K562 (cell line): ENCODE data around the gene LZTR1. TPM values are rescaled to one million over a fixed set of nuclear protein-coding genes. Genes with fewer than 3 reads are reported as not detected.

Experiments
- ADNP ChIP-seq: fragments of 200-800 bp; sonication (Bioruptor generic); IDR thresholded peaks from 2 replicates; pipeline ENCODE4 v1.6.1; 2016; ENCODE audit warnings: missing genetic modification characterization, missing compliant biosample characterization
- CHCHD3 ChIP-seq: fragments of 250-450 bp; sonication (Bioruptor Pico); IDR thresholded peaks from 2 replicates; pipeline ENCODE4 v2.1.2; 2022; ENCODE audit warnings: mild to moderate bottlenecking
- HDAC6 ChIP-seq: IDR thresholded peaks from 2 replicates; pipeline ENCODE4 v1.6.1; 2012; ENCODE audit warnings: low read depth, mild to moderate bottlenecking, control low read depth, inconsistent platforms, low read length, moderate library complexity
- KAT7 ChIP-seq: sonication (generic); formaldehyde crosslinking; IDR thresholded peaks from 2 replicates; pipeline ENCODE4 v1.8.0; 2022; ENCODE audit warnings: missing genetic modification reagents, mild to moderate bottlenecking, borderline replicate concordance
- KDM2B ChIP-seq: fragments of 250-450 bp; sonication (Bioruptor Pico); IDR thresholded peaks from 2 replicates; pipeline ENCODE4 v1.8.0; 2021; ENCODE audit warnings: mild to moderate bottlenecking, moderate library complexity
- KDM5B ChIP-seq: fragments of 200-600 bp; sonication (generic); IDR thresholded peaks from 2 replicates; pipeline ENCODE4 v1.6.1; 2012; ENCODE audit warnings: low read depth, mild to moderate bottlenecking, moderate library complexity, low read length, control low read depth, inconsistent platforms; ENCODE audit not compliant: insufficient replicate concordance
- LCOR ChIP-seq: sonication (generic); formaldehyde crosslinking; IDR thresholded peaks from 2 replicates; pipeline ENCODE4 v1.8.0; 2022; ENCODE audit warnings: mild to moderate bottlenecking, missing genetic modification reagents
- MAZ ChIP-seq, 2 experiments: fragments of 450-650 bp in 1 of 2; sonication (generic) in 1 of 2; formaldehyde crosslinking; IDR thresholded peaks in 1 of 2; conservative IDR thresholded peaks in 1 of 2; 2 replicates each; pipeline versions ENCODE4 v1.4.0 to v1.5.0; 2020; ENCODE audit warnings: mild to moderate bottlenecking in 1 of 2, missing genetic modification reagents in 1 of 2
- OTX1 ChIP-seq: fragments of 450-650 bp; formaldehyde crosslinking; IDR thresholded peaks from 2 replicates; pipeline ENCODE4 v1.4.0; 2022; ENCODE audit warnings: mild to moderate bottlenecking
- RAD21 ChIP-seq, 2 experiments: fragments of 250-450 bp in 1 of 2; fragments of 450-650 bp in 1 of 2; sonication (Bioruptor Pico) in 1 of 2; formaldehyde crosslinking in 1 of 2; IDR thresholded peaks in 1 of 2; conservative IDR thresholded peaks in 1 of 2; 2 replicates each; pipeline versions ENCODE4 v1.4.0 to v1.8.0; 2020 to 2022; ENCODE audit warnings: mild to moderate bottlenecking in 2 of 2, moderate library complexity in 1 of 2
- SIRT6 ChIP-seq: IDR thresholded peaks from one replicate; pipeline ENCODE4 v1.6.1; 2012; ENCODE audit warnings: low read depth, mild to moderate bottlenecking, control low read depth, inconsistent platforms, low read length, moderate library complexity
- ZBTB7A ChIP-seq: IDR thresholded peaks from 2 replicates; pipeline ENCODE4 v1.6.1; 2011; ENCODE audit warnings: low read depth, mild to moderate bottlenecking, low read length, moderate library complexity, borderline replicate concordance; ENCODE audit not compliant: control insufficient read depth
- ZBTB9 ChIP-seq: fragments of 450-650 bp; formaldehyde crosslinking; IDR thresholded peaks from 2 replicates; pipeline ENCODE4 v1.4.0; 2020; ENCODE audit warnings: mild to moderate bottlenecking, moderate library complexity
- ZNF561 ChIP-seq: fragments of 450-650 bp; formaldehyde crosslinking; conservative IDR thresholded peaks from 2 replicates; pipeline ENCODE4 v1.4.0; 2020; ENCODE audit warnings: mild to moderate bottlenecking, moderate library complexity
- polyA plus RNA-seq, 8 experiments: library from polyadenylated mRNA; depleted of rRNA in 4 of 8; stranded (reverse) in 5 of 8; unstranded in 3 of 8; fragments of >200 nt; fragmentation: Nextera tagmentation in 2 of 8; fragmentation: Illumina TruSeq in 1 of 8; extraction: Ambion mirVana in 2 of 8; extraction: Trizol in 1 of 8; gene quantifications; 2 replicates each; pipeline versions ENCODE4 v1.2.1 to v1.2.3, GENCODE V29; 2011 to 2014; ENCODE audit warnings: inconsistent platforms in 1 of 8, missing spikeins in 1 of 8
- total RNA-seq, 7 experiments: library from RNA; depleted of rRNA in 6 of 7; stranded (reverse); fragments of >200 nt in 6 of 7; fragmentation: Illumina TruSeq in 2 of 7; extraction: Trizol in 2 of 7; gene quantifications; 2 replicates each; pipeline versions ENCODE4 v1.2.1 to v1.2.3, GENCODE V29; 2011 to 2021; ENCODE audit warnings: low replicate concordance in 1 of 7
- TF ChIP-seq, protein P1 (sequence below): fragments of 150-350 bp; IDR thresholded peaks from 2 replicates; pipeline ENCODE4 v1.6.1; 2014; ENCODE audit warnings: low read depth, mild to moderate bottlenecking, low read length, borderline replicate concordance
- TF ChIP-seq, protein P2 (sequence below): fragments of 250-450 bp; sonication (Bioruptor Pico); IDR thresholded peaks from 2 replicates; pipeline ENCODE4 v1.4.0; 2020; ENCODE audit warnings: mild to moderate bottlenecking, moderate library complexity
- TF ChIP-seq, protein P3 (sequence below): fragments of 450-650 bp; formaldehyde crosslinking; IDR thresholded peaks from 2 replicates; pipeline ENCODE4 v1.4.0; 2022; ENCODE audit warnings: missing genetic modification characterization

LZTR1 gene
- total and polyA plus RNA-seq, 9 of the 15 experiments (the other 6 are each of a cell fraction or from before 2014, with no cell fraction given): 2.2 to 135 (median 63.0) TPM

DNA sequence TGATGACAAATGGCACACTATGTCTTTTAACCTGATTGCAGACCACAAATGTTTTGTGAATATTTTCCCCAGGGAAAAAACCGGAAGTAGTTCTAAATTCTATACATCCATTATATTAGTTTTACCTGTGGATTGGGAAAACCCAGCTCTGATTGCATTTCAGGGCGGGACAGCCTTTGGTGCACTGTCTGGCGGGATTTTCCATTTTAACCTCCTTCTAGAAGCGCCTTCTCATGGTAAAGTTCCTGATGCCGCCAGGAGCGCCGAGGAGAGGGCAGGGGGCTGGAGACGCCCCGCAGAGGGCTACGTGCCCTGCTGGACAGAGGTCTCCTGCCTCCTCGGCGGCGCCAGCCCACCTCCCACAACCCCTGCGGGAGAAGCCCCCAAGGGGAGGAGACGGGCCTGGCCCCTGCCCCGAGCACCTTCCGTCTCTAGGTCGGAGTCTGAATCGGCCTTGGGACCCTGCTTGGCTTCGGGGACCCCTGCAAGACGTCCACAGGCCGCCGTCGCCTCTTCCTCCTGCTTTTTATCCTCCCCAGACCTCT, 31.6 kb downstream of the LZTR1 start (continued):
- no peak for TF ChIP-seq ZBTB7A
- no peak for TF ChIP-seq KAT7 (CRISPR knock-in tag)
- TF ChIP-seq OTX1 (CRISPR knock-in tag): peak; percentile 90; the same call in 1 of the 2 replicates
- TF ChIP-seq, protein P1, sequence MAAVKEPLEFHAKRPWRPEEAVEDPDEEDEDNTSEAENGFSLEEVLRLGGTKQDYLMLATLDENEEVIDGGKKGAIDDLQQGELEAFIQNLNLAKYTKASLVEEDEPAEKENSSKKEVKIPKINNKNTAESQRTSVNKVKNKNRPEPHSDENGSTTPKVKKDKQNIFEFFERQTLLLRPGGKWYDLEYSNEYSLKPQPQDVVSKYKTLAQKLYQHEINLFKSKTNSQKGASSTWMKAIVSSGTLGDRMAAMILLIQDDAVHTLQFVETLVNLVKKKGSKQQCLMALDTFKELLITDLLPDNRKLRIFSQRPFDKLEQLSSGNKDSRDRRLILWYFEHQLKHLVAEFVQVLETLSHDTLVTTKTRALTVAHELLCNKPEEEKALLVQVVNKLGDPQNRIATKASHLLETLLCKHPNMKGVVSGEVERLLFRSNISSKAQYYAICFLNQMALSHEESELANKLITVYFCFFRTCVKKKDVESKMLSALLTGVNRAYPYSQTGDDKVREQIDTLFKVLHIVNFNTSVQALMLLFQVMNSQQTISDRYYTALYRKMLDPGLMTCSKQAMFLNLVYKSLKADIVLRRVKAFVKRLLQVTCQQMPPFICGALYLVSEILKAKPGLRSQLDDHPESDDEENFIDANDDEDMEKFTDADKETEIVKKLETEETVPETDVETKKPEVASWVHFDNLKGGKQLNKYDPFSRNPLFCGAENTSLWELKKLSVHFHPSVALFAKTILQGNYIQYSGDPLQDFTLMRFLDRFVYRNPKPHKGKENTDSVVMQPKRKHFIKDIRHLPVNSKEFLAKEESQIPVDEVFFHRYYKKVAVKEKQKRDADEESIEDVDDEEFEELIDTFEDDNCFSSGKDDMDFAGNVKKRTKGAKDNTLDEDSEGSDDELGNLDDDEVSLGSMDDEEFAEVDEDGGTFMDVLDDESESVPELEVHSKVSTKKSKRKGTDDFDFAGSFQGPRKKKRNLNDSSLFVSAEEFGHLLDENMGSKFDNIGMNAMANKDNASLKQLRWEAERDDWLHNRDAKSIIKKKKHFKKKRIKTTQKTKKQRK: peak; percentile 12; the same call in 1 of the 2 replicates
- TF ChIP-seq ZNF561 (CRISPR knock-in tag): peak; percentile 79; the same call in 1 of the 2 replicates
- TF ChIP-seq, protein P2, sequence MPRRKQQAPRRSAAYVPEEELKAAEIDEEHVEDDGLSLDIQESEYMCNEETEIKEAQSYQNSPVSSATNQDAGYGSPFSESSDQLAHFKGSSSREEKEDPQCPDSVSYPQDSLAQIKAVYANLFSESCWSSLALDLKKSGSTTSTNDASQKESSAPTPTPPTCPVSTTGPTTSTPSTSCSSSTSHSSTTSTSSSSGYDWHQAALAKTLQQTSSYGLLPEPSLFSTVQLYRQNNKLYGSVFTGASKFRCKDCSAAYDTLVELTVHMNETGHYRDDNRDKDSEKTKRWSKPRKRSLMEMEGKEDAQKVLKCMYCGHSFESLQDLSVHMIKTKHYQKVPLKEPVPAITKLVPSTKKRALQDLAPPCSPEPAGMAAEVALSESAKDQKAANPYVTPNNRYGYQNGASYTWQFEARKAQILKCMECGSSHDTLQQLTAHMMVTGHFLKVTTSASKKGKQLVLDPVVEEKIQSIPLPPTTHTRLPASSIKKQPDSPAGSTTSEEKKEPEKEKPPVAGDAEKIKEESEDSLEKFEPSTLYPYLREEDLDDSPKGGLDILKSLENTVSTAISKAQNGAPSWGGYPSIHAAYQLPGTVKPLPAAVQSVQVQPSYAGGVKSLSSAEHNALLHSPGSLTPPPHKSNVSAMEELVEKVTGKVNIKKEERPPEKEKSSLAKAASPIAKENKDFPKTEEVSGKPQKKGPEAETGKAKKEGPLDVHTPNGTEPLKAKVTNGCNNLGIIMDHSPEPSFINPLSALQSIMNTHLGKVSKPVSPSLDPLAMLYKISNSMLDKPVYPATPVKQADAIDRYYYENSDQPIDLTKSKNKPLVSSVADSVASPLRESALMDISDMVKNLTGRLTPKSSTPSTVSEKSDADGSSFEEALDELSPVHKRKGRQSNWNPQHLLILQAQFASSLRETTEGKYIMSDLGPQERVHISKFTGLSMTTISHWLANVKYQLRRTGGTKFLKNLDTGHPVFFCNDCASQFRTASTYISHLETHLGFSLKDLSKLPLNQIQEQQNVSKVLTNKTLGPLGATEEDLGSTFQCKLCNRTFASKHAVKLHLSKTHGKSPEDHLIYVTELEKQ (CRISPR knock-in tag): peak; percentile 76; the same call in 1 of the 2 replicates
- TF ChIP-seq CHCHD3 (CRISPR knock-in tag): peak; percentile 96
- TF ChIP-seq SIRT6: no peak
- TF ChIP-seq, protein P3, sequence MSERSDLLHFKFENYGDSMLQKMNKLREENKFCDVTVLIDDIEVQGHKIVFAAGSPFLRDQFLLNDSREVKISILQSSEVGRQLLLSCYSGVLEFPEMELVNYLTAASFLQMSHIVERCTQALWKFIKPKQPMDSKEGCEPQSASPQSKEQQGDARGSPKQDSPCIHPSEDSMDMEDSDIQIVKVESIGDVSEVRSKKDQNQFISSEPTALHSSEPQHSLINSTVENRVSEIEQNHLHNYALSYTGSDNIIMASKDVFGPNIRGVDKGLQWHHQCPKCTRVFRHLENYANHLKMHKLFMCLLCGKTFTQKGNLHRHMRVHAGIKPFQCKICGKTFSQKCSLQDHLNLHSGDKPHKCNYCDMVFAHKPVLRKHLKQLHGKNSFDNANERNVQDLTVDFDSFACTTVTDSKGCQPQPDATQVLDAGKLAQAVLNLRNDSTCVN (CRISPR knock-in tag): 0 out of 2 replicates have a peak, but pooled peaks have one; percentile 52
- TF ChIP-seq KDM5B: peak; percentile 96
- TF ChIP-seq KDM2B (CRISPR knock-in tag): peak; percentile 65; the same call in 1 of the 2 replicates
- peak; percentile 57 for TF ChIP-seq ZBTB9 (CRISPR knock-in tag)
- peak in 1 of 2 experiments; percentile 15; a peak in 1 of 4 replicates for TF ChIP-seq RAD21 (CRISPR knock-in tag; conservative IDR thresholded peaks at IDR 0.05 in 1 of 2, IDR thresholded peaks at IDR 0.05 in 1 of 2)
- no peak for TF ChIP-seq ADNP (tag)
- peak in 1 of 2 experiments; percentile 13; a peak in 1 of 4 replicates for TF ChIP-seq MAZ (CRISPR knock-in tag; conservative IDR thresholded peaks at IDR 0.05 in 1 of 2, IDR thresholded peaks at IDR 0.05 in 1 of 2)
- no peak for TF ChIP-seq LCOR (CRISPR knock-in tag)
- peak; percentile 90; the same call in 1 of the 2 replicates for TF ChIP-seq HDAC6
